Astrocyte of the spinal cord (primary cell): ENCODE data around the gene CCDC170.

Experiments used
- DNase-seq: peaks from one replicate; pipeline ENCODE4 v3.0.0; 2011; ENCODE audit warnings: low read depth, low spot score
- H3K4me3 ChIP-seq: 2 replicates; pipeline ENCODE4 v1.5.1; 2011; ENCODE audit warnings: low read depth, mild to moderate bottlenecking, low read length, moderate library complexity
- in situ Hi-C: cut with HindIII; loops from 2 replicates; pipeline ENCODE4 v1.10.0; 2017; ENCODE audit warnings: low sequenced_read_pairs
- TF ChIP-seq, protein P1 (sequence below): IDR thresholded peaks from 2 replicates; pipeline ENCODE4 v1.5.1; 2012; ENCODE audit warnings: low read depth, mild to moderate bottlenecking, low read length, inconsistent platforms

Gene CCDC170

DNA sequence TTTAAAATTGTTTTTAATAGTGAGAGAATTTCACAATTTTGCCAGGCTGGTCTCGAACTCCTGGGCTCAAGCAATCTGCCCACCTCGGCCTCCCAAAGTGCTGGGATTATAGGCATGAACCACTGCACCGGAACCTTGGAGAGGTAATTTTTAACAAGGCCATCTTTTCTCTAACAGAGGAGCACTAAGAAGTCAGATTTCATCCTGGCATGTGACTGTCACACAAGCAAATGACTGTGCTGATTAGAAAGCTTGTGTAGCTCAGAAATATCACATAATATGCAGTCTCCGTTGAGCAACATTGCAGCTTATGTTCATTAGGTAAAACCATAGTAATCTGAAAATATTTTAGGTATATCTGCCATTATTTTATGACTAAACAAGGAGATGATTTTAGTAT is 156.0 kb downstream of the CCDC170 start:
- DNase-seq = no peak
- no peak overlapping the region for H3K4me3 ChIP-seq
- in situ Hi-C loops = no loop called here
- TF ChIP-seq, protein P1, sequence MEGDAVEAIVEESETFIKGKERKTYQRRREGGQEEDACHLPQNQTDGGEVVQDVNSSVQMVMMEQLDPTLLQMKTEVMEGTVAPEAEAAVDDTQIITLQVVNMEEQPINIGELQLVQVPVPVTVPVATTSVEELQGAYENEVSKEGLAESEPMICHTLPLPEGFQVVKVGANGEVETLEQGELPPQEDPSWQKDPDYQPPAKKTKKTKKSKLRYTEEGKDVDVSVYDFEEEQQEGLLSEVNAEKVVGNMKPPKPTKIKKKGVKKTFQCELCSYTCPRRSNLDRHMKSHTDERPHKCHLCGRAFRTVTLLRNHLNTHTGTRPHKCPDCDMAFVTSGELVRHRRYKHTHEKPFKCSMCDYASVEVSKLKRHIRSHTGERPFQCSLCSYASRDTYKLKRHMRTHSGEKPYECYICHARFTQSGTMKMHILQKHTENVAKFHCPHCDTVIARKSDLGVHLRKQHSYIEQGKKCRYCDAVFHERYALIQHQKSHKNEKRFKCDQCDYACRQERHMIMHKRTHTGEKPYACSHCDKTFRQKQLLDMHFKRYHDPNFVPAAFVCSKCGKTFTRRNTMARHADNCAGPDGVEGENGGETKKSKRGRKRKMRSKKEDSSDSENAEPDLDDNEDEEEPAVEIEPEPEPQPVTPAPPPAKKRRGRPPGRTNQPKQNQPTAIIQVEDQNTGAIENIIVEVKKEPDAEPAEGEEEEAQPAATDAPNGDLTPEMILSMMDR = no peak

DNA sequence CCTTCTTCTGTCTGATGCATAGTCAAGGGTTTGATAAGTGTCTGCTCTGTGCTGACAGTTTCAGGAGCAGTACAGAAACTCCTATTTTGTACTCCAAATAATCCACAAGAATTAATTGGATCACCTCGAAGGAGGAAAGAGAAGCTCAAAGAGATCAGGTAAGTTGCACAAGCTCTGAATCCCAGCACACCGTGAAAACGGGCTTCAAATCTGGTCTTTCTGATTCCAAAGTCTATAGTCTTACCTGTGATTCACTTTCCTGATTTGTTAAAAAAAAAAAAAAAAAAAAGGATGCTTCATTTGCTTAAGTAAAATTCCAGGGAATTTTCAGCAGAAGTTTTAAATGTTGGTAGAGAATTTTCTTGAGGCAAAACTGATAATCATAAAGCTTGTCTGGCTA is 157.8 kb downstream of the CCDC170 start:
- H3K4me3 ChIP-seq = no peak overlapping the region
- in situ Hi-C loops = no loop called here
- TF ChIP-seq, protein P1 = no peak
- no peak for DNase-seq

DNA sequence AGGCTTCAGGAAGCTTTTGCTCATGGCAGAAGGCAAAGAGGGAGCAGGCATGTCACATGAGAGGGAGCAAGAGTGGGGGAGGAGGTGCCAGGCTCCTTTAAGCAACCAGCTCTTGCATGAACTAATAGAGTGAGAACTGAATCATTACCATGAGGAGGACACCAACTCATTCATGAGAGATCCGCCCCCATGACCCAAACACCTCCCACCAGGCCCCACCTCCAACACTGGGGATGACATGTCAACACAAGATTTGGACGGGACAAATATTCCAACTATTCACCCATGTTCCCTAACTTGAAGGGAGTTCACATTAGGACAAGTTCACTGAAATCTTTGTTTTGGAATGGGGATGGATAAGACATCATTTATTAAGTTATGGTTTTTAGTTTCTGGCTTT is 158.5 kb downstream of the CCDC170 start:
- DNase-seq = no peak
- in situ Hi-C loops = no loop called here
- TF ChIP-seq, protein P1 = no peak
- H3K4me3 ChIP-seq = no peak overlapping the region

DNA sequence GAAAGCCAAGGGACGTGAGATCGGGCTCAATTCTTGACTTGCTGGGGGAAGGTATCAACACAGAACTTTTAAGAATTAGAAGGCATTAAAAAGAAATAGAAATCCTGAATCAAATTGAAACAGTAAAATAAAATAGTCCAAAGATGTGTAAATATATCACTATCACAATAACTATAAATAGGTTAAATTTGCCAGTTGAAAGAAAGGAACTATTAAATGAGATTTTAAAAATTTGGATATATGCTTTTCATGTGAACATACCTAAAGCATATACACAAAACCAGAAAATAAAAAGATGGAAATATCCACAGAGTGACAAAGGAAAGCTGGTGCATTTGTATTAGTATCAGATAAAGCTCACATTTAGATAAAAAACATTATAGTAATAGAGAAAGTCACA is 161.3 kb downstream of the CCDC170 start:
- TF ChIP-seq, protein P1 = no peak
- no peak for DNase-seq
- H3K4me3 ChIP-seq = no peak overlapping the region
- in situ Hi-C loops = no loop called here

DNA sequence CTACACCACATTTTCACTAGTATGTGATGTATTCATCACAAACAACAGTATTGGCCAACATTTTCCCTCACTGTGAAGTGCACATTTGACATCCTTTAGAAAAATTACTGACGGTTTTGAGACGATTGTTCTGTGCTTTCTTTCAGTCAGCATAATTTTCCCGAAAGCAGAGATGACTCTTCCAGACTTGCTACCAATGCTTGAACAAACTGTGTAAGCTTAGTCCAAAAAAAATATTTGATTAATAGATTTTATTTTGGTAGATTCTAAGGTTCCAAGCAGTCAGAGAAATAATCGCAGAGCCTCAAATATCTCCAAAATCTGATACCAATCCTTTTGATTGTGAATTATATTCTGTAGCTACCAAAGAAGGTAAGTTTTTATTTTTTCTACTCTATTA is 162.6 kb downstream of the CCDC170 start:
- DNase-seq = no peak
- H3K4me3 ChIP-seq = no peak overlapping the region
- in situ Hi-C loops = no loop called here
- TF ChIP-seq, protein P1 = no peak

DNA sequence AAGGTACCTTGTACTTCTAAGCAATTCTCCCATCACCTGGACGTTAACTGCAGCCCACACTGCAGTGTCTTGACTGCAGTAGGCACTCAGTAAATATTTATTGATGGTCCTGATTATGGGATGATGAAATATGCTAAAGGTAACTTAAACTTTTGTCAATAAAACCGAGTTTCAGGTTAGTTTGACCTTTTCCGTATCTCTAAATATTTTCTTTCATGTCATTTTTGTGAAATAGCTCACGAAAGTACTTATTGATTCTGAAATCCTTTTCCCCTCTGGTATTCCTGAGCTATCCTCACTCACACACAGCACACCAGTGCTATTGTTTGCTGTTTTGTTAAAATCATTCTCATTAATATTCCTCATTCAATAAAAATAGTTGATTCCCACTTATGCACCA is 164.3 kb downstream of the CCDC170 start:
- no peak overlapping the region for H3K4me3 ChIP-seq
- DNase-seq = no peak
- TF ChIP-seq, protein P1 = no peak
- in situ Hi-C loops = no loop called here

DNA sequence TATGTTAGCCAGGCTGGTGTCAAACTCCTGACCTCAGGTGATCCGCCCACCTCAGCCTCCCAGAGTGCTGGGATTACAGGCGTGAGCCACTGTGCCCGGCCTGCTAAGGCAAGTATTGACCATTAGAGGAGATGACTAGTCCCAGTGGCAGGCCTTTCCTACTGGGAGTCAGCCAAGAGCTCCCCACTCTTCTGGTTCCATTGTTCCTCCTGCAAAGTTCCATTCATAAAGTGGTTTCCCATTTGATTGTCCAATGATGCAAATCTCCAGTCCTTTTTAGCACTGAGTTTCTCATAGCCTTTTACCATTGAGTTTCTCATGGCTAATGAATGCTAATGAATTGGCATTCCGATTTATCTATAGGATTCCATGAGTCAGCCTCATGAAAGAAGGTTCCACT is 165.4 kb downstream of the CCDC170 start:
- no peak for DNase-seq
- in situ Hi-C loops = no loop called here
- no peak overlapping the region for H3K4me3 ChIP-seq
- TF ChIP-seq, protein P1 = no peak
